ENCODE data around the gene TRAF1. TPM values are rescaled to one million over a fixed set of nuclear protein-coding genes. Genes with fewer than 3 reads are reported as not detected.

TRAF1 gene
- total RNA-seq, 1 experiment from 2014 or later, result 1.6 TPM

GRCh38 chr9:120949290-120949689 lies 22.7 kb upstream of the TRAF1 start:
- Mint-ChIP-seq H3K27ac (ENCODE audit: unreplicated experiment) (no peak overlapping the region), H3K36me3 (ENCODE audit: insufficient read depth, unreplicated experiment) (no peaks in the 10 kb centered on the region), H3K4me1 (ENCODE audit: low read depth, unreplicated experiment) (no peaks in the 10 kb centered on the region), H3K27me3 (ENCODE audit: unreplicated experiment) (no peaks in the 10 kb centered on the region), H3K9me3 (ENCODE audit: low read depth, unreplicated experiment) (no peaks in the 10 kb centered on the region), H3K4me3 (ENCODE audit: low read depth, unreplicated experiment) (no peak overlapping the region)
- intact Hi-C loops (cut with micrococcal nuclease; ENCODE audit: unreplicated experiment), result no loop called here
- TF ChIP-seq, protein P1, sequence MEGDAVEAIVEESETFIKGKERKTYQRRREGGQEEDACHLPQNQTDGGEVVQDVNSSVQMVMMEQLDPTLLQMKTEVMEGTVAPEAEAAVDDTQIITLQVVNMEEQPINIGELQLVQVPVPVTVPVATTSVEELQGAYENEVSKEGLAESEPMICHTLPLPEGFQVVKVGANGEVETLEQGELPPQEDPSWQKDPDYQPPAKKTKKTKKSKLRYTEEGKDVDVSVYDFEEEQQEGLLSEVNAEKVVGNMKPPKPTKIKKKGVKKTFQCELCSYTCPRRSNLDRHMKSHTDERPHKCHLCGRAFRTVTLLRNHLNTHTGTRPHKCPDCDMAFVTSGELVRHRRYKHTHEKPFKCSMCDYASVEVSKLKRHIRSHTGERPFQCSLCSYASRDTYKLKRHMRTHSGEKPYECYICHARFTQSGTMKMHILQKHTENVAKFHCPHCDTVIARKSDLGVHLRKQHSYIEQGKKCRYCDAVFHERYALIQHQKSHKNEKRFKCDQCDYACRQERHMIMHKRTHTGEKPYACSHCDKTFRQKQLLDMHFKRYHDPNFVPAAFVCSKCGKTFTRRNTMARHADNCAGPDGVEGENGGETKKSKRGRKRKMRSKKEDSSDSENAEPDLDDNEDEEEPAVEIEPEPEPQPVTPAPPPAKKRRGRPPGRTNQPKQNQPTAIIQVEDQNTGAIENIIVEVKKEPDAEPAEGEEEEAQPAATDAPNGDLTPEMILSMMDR (IDR thresholded peaks at IDR 0.05; ENCODE audit: unreplicated experiment), result no peak
- CTCF ChIA-PET, result no interaction called here
- BruUV-seq (replicated peaks), result no TSS peak
- no peak for DNase-seq

DNA sequence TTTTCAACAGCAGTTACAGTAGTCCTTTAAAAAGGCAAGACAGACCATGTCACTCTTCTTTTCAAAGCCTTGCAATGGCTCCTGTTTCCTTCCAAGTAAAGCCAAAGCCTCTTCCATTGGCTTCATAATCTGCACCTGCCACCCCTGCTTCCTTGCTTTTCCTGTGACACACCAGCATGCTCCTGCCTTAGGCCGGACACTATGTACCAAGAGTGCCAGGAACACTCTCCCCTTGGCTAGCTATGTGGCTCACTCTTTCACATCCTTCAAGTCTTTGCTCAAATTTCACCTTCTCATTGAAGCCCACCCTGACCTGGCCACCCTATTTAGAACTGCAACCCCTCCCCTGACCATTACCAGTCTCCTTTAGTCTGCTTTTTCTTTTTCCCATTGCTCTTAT lies 22.2 kb upstream of the TRAF1 start:
- H3K9me3 Mint-ChIP-seq (ENCODE audit: low read depth, unreplicated experiment), result no peaks in the 10 kb centered on the region
- H3K4me3 Mint-ChIP-seq (ENCODE audit: low read depth, unreplicated experiment), result no peak overlapping the region
- no TSS peak for BruUV-seq (replicated peaks)
- no peak for DNase-seq
- CTCF ChIA-PET, result no interaction called here
- intact Hi-C loops (cut with micrococcal nuclease; ENCODE audit: unreplicated experiment), result no loop called here
- H3K27me3 Mint-ChIP-seq (ENCODE audit: unreplicated experiment), result no peaks in the 10 kb centered on the region
- TF ChIP-seq, protein P1 (IDR thresholded peaks at IDR 0.05; ENCODE audit: unreplicated experiment), result no peak
- H3K27ac Mint-ChIP-seq (ENCODE audit: unreplicated experiment), result no peak overlapping the region
- no peaks in the 10 kb centered on the region for H3K4me1 Mint-ChIP-seq (ENCODE audit: low read depth, unreplicated experiment)
- no peaks in the 10 kb centered on the region for H3K36me3 Mint-ChIP-seq (ENCODE audit: insufficient read depth, unreplicated experiment)

GRCh38 chr9:120947222-120947621 lies 20.6 kb upstream of the TRAF1 start:
- TF ChIP-seq, protein P1 (IDR thresholded peaks at IDR 0.05; ENCODE audit: unreplicated experiment), result no peak
- BruUV-seq (replicated peaks), result no TSS peak
- H3K36me3 Mint-ChIP-seq (ENCODE audit: insufficient read depth, unreplicated experiment), result no peaks in the 10 kb centered on the region
- no peaks in the 10 kb centered on the region for H3K9me3 Mint-ChIP-seq (ENCODE audit: low read depth, unreplicated experiment)
- CTCF ChIA-PET, result no interaction called here
- no peak overlapping the region for H3K4me3 Mint-ChIP-seq (ENCODE audit: low read depth, unreplicated experiment)
- no peak for DNase-seq
- no peaks in the 10 kb centered on the region for H3K27me3 Mint-ChIP-seq (ENCODE audit: unreplicated experiment)
- intact Hi-C loops (cut with micrococcal nuclease; ENCODE audit: unreplicated experiment), result no loop called here
- H3K4me1 Mint-ChIP-seq (ENCODE audit: low read depth, unreplicated experiment), result no peaks in the 10 kb centered on the region
- H3K27ac Mint-ChIP-seq (ENCODE audit: unreplicated experiment), result no peak overlapping the region

DNA sequence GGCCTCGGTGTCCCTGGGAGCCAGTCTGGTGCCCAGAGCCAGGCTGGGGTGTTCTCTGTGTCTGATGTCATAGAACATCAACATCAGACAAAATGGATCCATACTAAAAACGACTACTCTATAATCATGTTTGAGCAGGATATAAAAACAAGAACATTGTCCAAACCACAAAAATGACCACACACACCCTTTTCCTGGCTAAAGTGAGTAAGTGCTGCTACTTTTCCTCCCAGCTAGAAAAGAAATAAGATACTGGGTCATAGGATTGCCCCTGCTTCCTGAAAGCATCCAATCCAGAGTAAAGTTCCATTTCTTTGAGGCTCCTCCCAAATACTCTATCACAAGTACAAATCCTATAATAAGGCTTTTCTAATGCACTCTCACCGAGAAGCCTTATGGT lies 19.7 kb upstream of the TRAF1 start:
- no TSS peak for BruUV-seq (replicated peaks)
- DNase-seq, result no peak
- TF ChIP-seq, protein P1 (IDR thresholded peaks at IDR 0.05; ENCODE audit: unreplicated experiment), result no peak
- intact Hi-C loops (cut with micrococcal nuclease; ENCODE audit: unreplicated experiment), result no loop called here
- CTCF ChIA-PET, result no interaction called here
- Mint-ChIP-seq H3K36me3 (ENCODE audit: insufficient read depth, unreplicated experiment) (no peaks in the 10 kb centered on the region), H3K9me3 (ENCODE audit: low read depth, unreplicated experiment) (no peaks in the 10 kb centered on the region), H3K27me3 (ENCODE audit: unreplicated experiment) (peaks cover 5% of the 10 kb centered on the region), H3K27ac (ENCODE audit: unreplicated experiment) (no peak overlapping the region), H3K4me1 (ENCODE audit: low read depth, unreplicated experiment) (no peaks in the 10 kb centered on the region), H3K4me3 (ENCODE audit: low read depth, unreplicated experiment) (no peak overlapping the region)

DNA sequence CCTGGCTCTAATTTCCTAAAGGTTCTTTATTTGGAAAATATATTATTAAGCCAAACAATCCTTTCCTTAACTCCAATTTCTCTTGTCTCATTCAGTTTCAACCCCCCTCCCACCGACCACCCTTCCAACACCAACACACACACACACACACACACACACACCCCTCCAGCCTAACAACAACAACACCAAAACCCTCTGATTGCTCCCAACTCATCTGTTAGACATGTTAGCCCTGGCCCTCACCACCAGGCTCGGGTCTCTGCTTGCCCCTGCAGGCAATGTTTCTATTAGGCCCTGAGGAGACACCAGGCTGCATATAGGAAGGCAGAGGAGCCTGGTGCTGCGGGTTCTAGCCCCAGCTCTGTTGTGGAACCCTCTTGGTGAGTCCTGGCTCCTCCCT lies 18.4 kb upstream of the TRAF1 start:
- Mint-ChIP-seq H3K9me3 (ENCODE audit: low read depth, unreplicated experiment) (no peaks in the 10 kb centered on the region), H3K4me1 (ENCODE audit: low read depth, unreplicated experiment) (no peaks in the 10 kb centered on the region), H3K4me3 (ENCODE audit: low read depth, unreplicated experiment) (no peak overlapping the region), H3K27me3 (ENCODE audit: unreplicated experiment) (peaks cover 16% of the 10 kb centered on the region), H3K36me3 (ENCODE audit: insufficient read depth, unreplicated experiment) (no peaks in the 10 kb centered on the region), H3K27ac (ENCODE audit: unreplicated experiment) (no peak overlapping the region)
- no TSS peak for BruUV-seq (replicated peaks)
- TF ChIP-seq, protein P1 (IDR thresholded peaks at IDR 0.05; ENCODE audit: unreplicated experiment), result no peak
- CTCF ChIA-PET, result no interaction called here
- intact Hi-C loops (cut with micrococcal nuclease; ENCODE audit: unreplicated experiment), result no loop called here
- DNase-seq, result no peak

All from Calu3 (cell line).